Suprapubic skin (tissue), 3 donors: ENCODE measurements around the gene SYNE2.

Source experiments
- POLR2A ChIP-seq, 2 donors: fragments of 450-650 bp; IDR thresholded peaks; one replicate each; pipeline ENCODE4 v1.6.1; 2017; ENCODE audit warnings: antibody characterized with exemption in 2 of 2, mild to moderate bottlenecking in 2 of 2, moderate library complexity in 2 of 2
- TF ChIP-seq, protein P1 (sequence below), 2 donors: fragments of 200-600 bp in 1 of 2; fragments of 450-650 bp in 1 of 2; sonication (generic) in 1 of 2; IDR thresholded peaks; one replicate each; pipeline ENCODE4 v1.5.1; 2016 to 2019; ENCODE audit warnings: antibody characterized with exemption in 2 of 2, mild to moderate bottlenecking in 1 of 2, moderate library complexity in 1 of 2

DNA sequence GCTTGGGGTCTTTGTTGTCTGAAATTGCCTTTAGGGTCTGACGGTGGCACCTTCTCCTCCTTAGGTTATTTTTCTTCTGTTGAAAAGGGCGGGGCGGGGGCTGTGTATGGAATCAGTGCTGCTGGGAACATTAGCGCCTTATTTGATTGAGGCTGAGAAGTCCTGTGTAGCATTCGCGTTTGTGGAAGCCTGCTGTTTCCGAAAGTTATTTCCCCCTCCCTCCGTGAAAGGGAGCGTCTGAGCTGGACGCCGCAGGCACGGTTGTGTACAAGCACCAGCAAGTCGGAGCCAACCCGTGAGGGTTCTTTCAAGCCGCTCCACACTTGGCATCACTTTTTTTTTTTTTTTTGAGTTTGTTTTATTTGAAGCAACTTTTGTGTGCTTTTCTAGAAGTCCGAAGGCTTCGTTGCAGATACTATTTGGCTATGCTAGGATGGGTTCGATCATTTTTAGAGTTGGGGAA, 1.1 kb downstream of the SYNE2 start:
- no peak for TF ChIP-seq POLR2A (IDR thresholded peaks at IDR 0.05)
- TF ChIP-seq, protein P1, sequence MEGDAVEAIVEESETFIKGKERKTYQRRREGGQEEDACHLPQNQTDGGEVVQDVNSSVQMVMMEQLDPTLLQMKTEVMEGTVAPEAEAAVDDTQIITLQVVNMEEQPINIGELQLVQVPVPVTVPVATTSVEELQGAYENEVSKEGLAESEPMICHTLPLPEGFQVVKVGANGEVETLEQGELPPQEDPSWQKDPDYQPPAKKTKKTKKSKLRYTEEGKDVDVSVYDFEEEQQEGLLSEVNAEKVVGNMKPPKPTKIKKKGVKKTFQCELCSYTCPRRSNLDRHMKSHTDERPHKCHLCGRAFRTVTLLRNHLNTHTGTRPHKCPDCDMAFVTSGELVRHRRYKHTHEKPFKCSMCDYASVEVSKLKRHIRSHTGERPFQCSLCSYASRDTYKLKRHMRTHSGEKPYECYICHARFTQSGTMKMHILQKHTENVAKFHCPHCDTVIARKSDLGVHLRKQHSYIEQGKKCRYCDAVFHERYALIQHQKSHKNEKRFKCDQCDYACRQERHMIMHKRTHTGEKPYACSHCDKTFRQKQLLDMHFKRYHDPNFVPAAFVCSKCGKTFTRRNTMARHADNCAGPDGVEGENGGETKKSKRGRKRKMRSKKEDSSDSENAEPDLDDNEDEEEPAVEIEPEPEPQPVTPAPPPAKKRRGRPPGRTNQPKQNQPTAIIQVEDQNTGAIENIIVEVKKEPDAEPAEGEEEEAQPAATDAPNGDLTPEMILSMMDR (IDR thresholded peaks at IDR 0.05), result no peak
